NCI-H2196 treated with DMSO at 0.1 percent for 48 hours (cell line): ENCODE results near the gene CTNNBL1.
"Not testable (repeated sequence)": the region's sequence is repeated elsewhere in the genome, so short reads cannot be mapped to it uniquely, and the experiment has no call there.

Experiments
- DNase-seq: peaks from one replicate; lab custom pipeline; 2025; ENCODE audit not compliant: unreplicated experiment; lab: John Stamatoyannopoulos, UW

CTNNBL1 gene

DNA sequence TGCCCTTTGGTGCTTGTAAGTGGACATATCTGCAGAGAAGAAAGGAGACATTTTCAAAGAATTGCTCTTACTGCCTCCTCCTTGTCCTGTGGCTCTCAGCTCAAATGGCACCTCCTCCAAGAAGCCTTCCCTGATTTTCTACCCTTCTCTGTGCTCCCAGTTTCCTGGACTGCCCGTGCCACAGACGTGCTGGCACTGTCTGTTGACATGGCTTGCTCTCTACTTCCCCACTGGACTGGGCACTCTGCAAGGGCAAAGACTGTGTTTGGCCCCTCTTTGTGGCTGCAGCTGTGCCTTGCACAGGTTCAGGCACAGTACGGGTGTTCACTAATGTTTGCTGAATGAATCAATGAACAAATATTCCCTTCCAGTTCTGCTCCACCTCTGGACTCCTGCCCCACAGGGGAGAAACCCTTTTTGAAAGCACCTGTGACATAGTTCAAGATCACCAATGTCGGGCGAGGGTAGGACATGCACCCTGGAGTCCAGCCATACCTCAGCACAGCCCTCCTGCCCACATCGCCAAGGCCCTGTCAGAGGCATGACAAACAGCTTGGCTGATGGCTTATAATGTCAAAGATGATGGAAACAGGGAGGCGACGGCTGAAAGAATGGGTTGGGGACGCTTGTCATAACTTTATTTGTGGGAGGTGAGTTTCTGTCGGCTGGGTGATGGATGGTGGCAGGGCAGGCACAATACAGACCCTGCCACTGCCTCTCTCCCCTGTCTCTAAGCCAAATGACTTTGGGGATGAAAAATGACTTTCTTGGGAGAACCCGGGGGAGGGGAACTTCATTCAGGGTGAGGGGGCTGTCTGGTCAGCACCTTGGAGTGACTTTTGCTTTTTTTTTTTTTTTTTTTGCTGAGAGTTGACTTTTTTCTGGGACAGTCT is 15.6 kb upstream of the CTNNBL1 start:
- DNase-seq: no peak

DNA sequence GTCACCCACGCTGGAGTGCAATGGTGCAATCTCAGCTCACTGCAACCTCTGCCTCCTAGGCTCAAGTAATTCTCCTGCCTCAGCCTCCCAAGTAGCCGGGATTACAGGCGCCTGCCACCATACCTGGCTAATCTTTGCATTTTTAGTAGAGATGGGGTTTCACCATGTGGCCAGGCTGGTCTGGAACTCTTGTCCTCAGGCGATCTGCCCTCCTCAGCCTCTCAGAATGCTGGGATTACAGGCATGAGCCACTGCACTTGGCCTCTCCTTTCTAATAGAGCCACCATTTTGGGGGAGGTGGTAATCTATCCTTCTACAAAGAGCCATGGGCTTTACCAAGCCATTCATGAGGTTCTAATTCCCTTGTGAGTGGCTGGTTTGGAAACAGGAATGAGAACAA is 14.1 kb upstream of the CTNNBL1 start:
- not testable (repeated sequence) for DNase-seq

DNA sequence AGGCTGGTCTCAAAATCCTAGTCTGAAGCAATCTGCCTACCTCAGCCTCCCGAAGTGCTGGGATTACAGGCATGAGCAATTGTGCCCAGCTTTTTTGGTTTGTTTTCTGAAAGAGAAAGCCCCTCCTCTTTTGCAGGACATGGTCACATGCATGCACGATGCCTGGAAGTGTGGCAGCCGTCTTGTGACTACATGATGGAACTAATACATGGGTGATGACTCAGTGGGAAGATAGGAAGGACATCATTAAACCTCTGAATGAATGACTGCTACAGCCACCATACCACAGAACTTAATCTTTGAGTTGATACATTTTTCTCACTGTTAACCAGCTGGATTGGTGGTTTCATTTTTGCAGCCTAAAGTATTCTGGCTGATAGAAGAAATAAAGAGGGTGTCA is 13.4 kb upstream of the CTNNBL1 start:
- no peak for DNase-seq

DNA sequence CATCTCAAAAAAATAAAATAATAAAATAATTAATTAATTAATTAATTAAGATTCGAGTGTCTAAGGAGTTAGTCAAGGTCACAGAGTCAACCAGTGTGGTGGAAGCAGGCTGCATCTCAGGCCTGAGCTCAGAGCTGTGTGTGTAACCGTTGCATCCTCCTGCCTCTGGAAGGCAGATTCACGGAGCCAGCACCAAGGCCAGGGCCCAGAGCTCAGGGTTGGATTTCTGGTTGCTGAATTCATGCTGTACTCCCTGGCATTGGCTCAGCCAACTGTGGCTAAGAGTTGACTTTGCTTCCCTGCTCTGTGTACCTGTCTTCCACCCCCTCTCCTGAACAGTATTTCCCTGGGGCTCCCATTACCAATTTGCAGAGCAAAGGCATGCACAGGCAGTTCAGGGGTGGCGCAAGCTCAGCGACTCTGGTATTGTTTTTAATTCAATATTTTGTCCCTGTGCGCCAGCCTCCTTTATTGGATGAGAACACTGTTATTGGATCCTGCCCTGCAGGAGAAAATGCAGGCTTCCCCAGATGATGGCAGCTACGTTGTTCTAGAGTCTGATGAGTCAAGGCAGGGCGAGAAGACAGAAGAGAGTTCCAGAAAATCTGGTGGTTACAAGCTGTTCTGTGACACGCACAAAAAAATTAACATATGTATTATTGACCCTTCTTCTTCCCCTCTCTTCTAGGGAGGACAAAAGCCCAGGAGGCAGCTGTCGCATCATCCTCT is 12.3 kb upstream of the CTNNBL1 start:
- no peak for DNase-seq

DNA sequence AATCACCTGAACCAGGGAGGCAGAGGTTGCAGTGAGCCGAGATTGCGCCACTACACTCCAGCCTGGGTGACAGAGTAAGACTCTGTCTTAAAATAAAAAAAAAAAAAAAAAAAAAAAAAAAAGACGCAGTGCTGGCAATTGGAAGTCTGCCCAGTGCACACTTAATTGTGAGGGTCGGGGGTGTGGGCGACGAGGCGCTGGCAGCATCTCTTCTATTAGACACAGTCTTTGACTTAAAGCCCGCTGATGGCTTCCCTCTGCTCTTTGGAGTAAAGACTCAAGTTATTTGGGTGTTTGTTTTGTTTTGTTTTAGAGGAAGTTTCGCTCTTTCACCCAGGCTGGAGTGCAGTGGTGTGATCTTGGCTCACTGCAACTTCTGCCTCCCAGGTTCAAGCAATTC is 10.7 kb upstream of the CTNNBL1 start:
- DNase-seq: not testable (repeated sequence)

DNA sequence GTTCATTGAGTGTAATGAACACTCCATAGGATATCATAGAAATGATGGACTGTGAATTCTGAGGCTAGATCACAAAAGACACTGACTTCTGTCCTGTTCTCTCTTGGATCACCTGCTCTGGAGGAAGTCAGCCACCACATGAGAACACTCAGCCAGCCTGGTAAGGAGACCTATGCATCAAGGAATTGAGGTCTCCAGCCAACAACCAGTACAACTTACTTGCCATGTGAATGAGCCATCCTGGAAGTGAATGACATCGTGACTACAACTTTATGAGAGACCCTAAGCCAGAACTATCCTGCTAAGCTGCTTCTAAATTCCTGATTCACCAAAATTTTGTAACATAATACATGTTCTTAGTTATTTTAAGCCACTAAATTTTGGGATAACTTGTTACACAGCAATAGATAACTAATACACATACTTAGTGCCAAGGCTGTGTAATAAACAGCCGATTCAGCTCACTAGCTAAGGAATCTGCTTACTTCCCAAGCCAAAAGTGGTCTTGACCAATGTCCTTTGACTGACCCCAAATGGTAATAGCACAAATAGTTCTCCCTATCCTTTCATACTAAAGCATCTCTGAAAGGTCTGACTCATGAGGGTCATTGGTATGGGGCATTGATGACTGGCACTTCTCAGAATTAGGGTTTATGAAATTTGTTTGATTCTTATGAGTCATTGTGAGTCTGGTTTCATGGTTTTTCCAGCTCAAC is 6.9 kb upstream of the CTNNBL1 start:
- DNase-seq: no peak

DNA sequence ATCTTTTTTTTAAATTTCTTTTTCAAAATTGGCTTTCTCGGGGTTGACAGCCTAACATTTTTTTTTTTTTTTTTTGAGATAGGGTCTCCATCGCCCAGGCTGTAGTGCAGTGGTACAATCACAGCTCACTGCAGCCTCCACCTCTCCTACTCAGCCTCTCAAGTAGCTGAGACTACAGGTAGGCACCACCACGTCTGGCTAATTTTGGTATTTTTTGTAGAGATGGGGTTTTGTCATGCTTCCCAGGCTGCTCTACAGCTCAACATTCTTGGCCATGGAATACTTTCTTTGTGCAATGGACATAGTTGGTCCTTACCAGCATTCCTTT is 6.4 kb upstream of the CTNNBL1 start:
- no peak for DNase-seq

DNA sequence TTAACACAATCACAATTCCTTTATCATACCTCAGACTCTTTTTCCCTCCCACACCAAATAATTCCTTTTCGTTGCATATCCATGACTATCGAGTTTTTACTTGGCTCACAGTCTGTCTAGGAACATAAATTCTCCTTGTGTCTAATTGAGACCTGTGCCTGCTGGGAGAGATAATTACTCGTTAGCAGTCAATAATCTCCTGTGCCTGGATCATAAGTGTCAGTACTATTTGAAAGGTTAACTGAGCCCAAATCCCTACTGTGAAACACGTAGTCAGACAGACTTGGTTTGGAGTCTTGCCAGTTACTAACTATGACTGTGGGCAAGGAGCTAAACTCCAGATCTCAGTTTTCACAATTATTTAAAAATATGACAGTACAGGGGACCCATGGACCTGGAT is 5.7 kb upstream of the CTNNBL1 start:
- no peak for DNase-seq

DNA sequence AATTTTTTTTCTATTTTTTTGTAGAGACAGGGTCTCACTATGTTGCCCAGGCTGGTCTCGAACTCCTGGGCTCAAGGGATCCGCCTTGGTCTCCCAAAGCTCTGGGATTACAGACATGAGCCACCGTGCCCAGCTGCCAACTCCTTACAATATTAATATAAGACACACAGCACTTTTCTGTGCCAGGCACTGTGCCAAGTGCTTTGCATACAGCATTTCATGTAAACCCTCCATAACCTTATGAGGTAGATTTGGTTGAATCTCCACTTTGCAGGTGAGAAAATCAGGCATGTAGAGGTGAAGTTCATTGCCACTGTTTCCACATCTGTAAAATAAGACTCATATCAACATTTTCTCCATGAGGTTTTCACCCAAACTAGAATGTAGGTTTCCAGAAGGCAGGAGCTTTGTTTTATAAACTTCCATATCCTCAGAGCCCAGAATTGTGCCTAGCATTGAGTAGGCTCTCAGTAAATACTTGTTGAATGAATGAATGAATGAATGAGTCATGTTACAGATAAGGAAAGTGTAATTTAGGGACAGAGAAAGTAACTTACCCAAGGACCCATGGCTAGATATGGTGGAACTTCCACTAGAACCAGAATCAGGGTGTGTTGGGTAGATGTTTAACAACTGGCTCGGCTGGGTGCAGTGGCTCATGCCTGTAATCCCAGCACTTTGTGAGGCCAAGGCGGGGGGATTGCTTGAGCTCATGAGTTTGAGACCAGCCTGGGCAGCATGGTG is 3.0 kb upstream of the CTNNBL1 start:
- no peak for DNase-seq

DNA sequence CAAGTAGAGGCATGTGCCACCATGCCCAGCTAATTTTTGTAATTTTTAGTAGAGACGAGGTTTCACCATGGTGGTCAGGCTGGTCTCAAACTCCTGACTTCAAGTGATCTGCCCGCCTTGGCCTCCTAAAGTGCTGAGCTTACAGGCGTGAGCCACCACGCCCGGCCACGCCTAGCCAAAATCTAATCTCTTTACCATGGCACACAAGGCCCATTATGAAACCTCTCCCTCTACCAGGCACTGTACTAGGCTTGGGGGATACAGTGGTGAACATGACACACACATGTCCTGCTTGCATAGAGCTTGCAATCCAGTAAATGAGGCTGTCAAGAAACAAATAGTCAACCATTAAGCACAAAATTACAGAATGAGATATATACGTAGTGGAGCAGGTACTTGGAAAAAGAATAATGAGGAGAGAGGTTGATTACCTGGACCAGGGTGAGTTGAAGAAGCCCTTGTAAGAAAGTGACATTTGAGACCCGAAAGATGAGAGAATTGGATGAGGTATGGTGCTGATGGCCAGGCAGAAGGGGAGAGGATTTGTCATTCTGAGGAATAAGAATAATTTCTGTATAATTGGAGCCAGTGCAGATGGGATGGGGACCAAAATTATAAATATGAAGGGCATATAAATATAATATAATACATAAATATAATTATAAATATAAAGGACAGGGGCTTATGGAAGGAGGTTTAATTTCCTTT is 1.2 kb upstream of the CTNNBL1 start:
- no peak for DNase-seq

DNA sequence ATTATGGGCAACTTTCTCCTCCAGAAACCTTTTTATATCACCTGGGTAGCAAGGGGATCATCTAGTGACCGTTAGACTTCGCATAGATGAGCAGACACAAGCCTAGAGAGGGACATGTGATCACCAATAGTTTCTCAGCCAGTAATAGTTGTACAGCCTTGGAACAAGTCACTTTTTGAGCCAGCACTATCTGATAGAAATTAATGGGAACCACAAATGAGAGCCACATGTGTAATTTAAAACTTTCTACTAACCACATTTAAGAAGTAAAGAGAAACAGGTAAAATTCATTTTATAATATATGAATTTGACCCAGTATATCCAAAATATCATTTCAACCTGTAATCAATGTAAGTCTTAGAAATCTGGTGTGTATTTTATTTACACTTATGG is 592 bp upstream of the CTNNBL1 start:
- DNase-seq: no peak

DNA sequence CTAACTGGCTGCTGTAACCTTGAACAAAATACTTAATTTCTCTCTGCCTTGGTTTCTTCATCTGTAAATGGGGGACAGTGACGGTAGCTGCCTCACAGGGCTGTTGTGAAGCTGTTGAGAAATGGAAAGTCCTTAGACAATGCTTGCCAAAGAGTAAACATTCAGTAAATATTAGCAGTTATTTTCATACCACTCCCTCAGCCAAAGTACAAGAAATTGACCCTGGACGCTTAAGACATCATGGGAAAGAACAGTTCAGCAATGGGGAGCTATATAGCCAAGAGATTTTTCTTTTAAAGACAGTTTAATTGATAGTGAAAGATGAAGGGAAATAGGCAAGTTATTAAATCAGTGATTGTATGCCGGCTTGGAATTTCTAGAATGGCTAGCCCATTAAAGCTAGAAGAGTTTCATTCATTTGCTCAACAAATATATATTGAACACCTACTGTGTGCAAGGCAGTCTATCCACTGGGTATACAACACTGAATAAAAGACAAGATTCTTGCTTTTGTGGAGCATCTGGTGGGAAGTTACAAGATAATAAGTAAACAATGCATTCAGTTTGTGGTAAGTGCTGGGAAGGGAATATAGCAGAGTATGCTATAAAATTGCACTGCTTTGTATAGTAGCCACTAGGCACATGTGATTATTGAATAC is 2.0 kb downstream of the CTNNBL1 start:
- DNase-seq: no peak

DNA sequence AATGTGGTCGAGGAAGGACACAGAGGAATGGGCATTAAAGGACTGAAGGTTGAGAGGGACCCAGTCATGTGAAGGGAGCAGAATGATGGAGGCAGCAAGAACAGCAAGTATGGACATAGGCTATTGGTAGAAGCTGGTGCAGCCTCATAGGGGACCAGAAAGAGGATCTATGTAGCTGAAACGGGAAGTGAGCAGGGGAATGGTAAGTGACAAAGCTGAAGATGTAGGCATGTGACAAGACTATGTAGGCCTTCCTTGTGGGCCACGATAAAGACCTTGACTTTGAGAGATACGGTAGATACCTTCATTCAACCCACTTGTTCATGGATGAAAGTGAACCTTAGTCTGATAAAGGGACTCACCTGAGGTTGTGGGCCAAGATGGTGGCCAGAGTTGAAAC is 3.5 kb downstream of the CTNNBL1 start:
- no peak for DNase-seq

DNA sequence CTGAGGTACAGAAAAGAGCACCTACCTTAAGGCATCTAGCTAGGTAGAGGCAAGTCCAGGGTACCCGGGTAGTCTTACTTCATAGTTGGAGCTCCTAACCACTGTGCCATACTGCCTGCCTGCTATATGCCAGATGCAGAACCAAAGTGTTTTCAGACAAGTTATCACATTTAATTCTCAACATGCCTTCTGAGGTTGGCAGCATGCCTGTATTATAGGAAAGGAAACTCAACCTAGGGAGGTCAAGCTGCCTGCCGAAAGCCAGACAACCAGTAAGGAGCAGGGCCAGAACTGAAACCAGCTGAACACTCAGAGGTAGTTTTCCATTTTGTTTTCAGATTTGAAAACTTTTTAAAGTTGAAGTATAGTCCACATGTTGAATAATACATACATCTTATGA is 5.4 kb downstream of the CTNNBL1 start:
- no peak for DNase-seq

DNA sequence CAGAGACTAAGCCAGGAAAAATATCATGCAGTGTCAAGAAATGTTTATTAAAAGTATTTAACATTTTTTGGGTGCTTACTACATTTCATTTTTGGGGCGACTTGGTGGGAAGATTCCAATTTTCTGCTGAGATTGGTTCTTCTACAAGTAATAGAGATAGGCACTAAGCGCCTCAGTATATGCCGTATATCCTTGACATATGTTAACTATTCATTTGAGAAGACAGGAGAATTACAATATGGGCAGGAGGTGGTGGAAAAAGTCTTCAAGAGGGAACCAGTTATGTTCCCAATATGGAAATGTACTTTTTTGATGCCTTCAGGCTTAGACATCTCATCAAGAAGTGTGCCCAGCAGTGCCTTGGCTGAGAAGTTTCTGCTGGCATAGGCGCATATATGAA is 6.5 kb downstream of the CTNNBL1 start:
- no peak for DNase-seq

DNA sequence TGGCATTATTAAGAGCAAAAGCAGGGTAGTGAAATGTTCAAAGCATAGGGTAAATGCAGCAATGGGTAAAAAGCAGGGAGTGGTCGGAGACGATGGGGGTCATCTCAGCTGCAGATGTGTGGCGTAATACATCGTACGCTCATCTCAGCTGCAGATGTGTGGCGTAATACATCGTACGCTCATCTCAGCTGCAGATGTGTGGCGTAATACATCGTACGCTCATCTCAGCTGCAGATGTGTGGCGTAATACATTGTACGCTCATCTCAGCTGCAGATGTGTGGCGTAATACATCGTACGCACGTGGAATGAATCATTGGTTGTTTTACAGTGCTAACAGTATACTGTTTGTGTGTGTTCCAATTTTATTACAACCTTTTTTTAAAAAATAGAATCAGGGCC is 7.8 kb downstream of the CTNNBL1 start:
- not testable (repeated sequence) for DNase-seq

DNA sequence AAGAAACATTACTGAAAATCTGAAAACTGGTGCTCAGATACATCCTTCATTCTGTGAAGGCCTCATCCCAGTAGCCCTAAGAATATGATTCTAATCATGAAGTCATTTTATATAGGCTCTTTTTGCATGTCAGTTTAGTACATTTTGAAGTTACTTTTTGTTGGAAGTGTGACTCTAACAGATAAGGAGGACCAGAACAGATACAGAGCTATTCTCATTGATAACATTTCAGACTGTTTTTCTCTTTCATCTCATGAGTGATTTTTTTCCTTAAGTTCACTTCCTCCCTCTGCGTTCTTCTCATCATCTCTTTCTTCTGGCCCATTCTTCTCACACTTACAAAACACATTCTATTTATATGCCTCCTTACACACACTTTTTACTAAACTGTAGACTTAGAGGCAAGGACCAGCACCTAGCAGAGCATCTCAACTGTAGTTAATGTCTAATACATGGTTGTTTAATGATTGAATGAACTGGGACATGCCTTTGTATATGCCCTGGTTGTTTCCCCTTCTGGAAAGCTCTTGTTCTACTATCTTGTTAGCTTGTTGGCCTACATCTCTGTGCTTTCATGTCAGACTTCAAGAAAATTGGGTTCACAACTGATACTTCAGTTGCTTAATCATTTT is 8.7 kb downstream of the CTNNBL1 start:
- no peak for DNase-seq

DNA sequence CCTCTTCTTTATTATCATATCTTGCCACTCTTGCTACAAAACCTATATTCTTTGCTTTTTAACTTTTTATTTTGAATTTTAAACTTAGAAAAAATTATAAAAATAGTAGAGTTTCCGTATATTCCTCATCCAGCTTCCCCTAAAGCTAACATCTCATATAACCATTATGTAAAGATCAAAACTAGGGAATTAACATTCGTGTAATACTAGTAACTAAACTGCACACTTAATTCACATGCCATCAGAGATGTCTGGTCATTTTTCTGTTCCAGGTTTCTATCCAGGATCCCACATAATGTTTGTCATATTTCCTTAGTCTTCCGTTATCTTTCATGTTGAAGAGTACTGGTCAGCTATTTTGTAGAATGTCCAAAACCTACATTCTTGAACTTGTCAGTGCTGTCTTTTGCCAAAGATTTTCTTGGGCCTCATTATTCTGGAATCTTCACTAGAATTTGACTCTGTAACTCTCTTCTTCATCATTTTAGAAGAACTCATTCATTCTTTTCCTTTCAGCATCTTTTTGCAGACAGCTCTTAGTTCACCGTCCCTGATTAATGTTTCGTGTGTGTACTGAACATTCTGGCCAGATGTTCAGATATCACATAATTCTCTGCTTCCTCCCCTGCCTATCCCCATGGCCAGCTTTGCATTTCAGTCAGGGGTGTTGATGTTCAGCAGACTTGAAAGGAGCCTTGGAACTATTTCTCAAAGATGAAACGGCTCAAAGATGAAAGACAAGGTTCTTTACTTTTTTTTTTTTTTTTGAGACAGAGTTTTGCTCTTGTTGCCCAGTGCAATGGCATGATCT is 9.4 kb downstream of the CTNNBL1 start:
- DNase-seq: no peak

DNA sequence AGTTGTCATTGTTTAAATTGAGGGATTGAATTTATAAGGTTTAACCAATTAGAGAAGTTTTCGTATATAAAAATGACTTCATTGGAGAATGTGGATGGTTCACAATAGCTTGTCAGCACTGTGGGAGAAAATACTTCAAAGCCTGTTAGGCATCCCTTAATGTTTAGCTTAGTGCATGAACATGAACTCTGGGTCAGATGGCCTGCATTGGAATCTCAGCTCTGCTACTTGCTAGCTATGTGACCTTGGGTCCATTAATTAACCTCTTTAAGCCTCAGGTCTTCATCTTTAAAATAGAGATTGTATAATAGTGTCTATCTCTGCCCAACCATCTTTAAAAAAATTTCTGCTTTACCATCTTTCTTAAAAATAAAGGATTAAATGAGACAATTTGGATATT is 11.1 kb downstream of the CTNNBL1 start:
- DNase-seq: no peak
